PC-9 (cell line): Measurements from ENCODE around the gene RPL37. TPM values are rescaled to one million over a fixed set of nuclear protein-coding genes. Genes with fewer than 3 reads are reported as not detected.
A peak's percentile ranks its signal among the peaks of the same experiment; 100 is the strongest.

ENCODE experiments used
- BruUV-seq: library from RNA; stranded (reverse); fragments of 400-500 nt; replicated peaks from 2 replicates; lab custom pipeline; 2021; lab: Mats Ljungman, UMichigan
- CTCF ChIA-PET: fragments of 300-600 bp; sonication (Branson Sonifier 250); formaldehyde crosslinking; loops from one replicate; lab custom pipeline; 2022; ENCODE audit warnings: antibody characterized with exemption; lab: Charles Lee
- POLR2A ChIA-PET: fragments of 300-600 bp; sonication (Branson Sonifier 250); formaldehyde crosslinking; loops from one replicate; lab custom pipeline; 2022; ENCODE audit warnings: antibody characterized with exemption; ENCODE audit not compliant: unreplicated experiment; lab: Charles Lee
- DNase-seq, 2 experiments: peaks; one replicate each; pipeline versions ENCODE4 v3.0.0 to v3.0.0-alpha.2; 2015 to 2022; ENCODE audit warnings: mixed read lengths in 1 of 2
- H2AFZ ChIP-seq: fragments of 200-600 bp; sonication (generic); 2 replicates; pipeline ENCODE4 v1.8.1; 2017; ENCODE audit warnings: antibody characterized with exemption
- H3F3A ChIP-seq: fragments of 200-600 bp; sonication (generic); 2 replicates; pipeline ENCODE4 v1.8.1; 2017; ENCODE audit warnings: antibody characterized with exemption, mild to moderate bottlenecking, low read depth; ENCODE audit not compliant: insufficient read depth
- H3K27ac ChIP-seq: fragments of 200-600 bp; sonication (generic); 2 replicates; pipeline ENCODE4 v1.6.1; 2016; ENCODE audit warnings: mixed run types
- H3K27me3 ChIP-seq: fragments of 200-600 bp; sonication (generic); 2 replicates; pipeline ENCODE4 v1.6.1; 2016; ENCODE audit warnings: low read depth, mixed run types; ENCODE audit not compliant: insufficient read depth
- H3K36me3 ChIP-seq: fragments of 200-600 bp; sonication (generic); 2 replicates; pipeline ENCODE4 v1.6.1; 2016; ENCODE audit warnings: low read depth, mixed run types
- H3K4me1 ChIP-seq: fragments of 200-600 bp; sonication (generic); replicated peaks from 2 replicates; pipeline ENCODE4 v1.6.1; 2016; ENCODE audit warnings: mixed run types; ENCODE audit not compliant: insufficient read depth
- H3K4me2 ChIP-seq: fragments of 200-600 bp; sonication (generic); 2 replicates; pipeline ENCODE4 v1.6.1; 2017; ENCODE audit warnings: mixed run types
- H3K4me3 ChIP-seq: fragments of 200-600 bp; sonication (generic); 2 replicates; pipeline ENCODE4 v1.6.1; 2016; ENCODE audit warnings: mixed run types
- H3K79me2 ChIP-seq: fragments of 200-600 bp; sonication (generic); 2 replicates; pipeline ENCODE4 v1.6.1; 2017; ENCODE audit warnings: low read depth, mixed run types
- H3K9me2 ChIP-seq: fragments of 200-600 bp; sonication (generic); 2 replicates; pipeline ENCODE4 v1.8.1; 2017; ENCODE audit warnings: mild to moderate bottlenecking; ENCODE audit not compliant: insufficient read depth
- H3K9me3 ChIP-seq: fragments of 200-600 bp; sonication (generic); 2 replicates; pipeline ENCODE4 v1.8.1; 2016; ENCODE audit warnings: low read depth; ENCODE audit not compliant: insufficient read depth
- H4K20me1 ChIP-seq: fragments of 200-600 bp; sonication (generic); 2 replicates; pipeline ENCODE4 v1.8.1; 2017; ENCODE audit not compliant: insufficient read depth
- CTCF ChIP-seq: fragments of 200-600 bp; sonication (generic); conservative IDR thresholded peaks from 2 replicates; pipeline ENCODE4 v1.6.1; 2017; ENCODE audit warnings: mixed run types, antibody characterized with exemption, mild to moderate bottlenecking, moderate library complexity
- EZH2 ChIP-seq: fragments of 200-600 bp; sonication (generic); IDR thresholded peaks from 2 replicates; pipeline ENCODE4 v1.8.0; 2017; ENCODE audit warnings: antibody characterized with exemption, low read depth
- intact Hi-C: fragments of 100-400 bp; cut with micrococcal nuclease; formaldehyde crosslinking; loops from one replicate; pipeline ENCODE4 v1.10.0; 2022; ENCODE audit not compliant: unreplicated experiment
- total RNA-seq: library from RNA; stranded (reverse); gene quantifications from 2 replicates; pipeline ENCODE4 v1.2.3, GENCODE V29; 2021

The RPL37 gene
- total RNA-seq, 1 experiment from 2014 or later: 3,889 TPM

GRCh38 chr5:40838086-40838485 is 3.1 kb upstream of the RPL37 start:
- no peaks in the 10 kb centered on the region for H3K27me3 ChIP-seq
- no peak for DNase-seq
- peaks cover 26% of the 10 kb centered on the region for H3K79me2 ChIP-seq
- peaks cover 55% of the 10 kb centered on the region for H3F3A ChIP-seq
- POLR2A ChIA-PET: no interaction called here
- H3K9me3 ChIP-seq: no peaks in the 10 kb centered on the region
- H3K36me3 ChIP-seq: peaks cover 16% of the 10 kb centered on the region
- H2AFZ ChIP-seq: no peak overlapping the region
- CTCF ChIA-PET: no interaction called here
- TF ChIP-seq EZH2 (no peak), CTCF (no peak)
- H3K4me1 ChIP-seq: peaks cover 45% of the 10 kb centered on the region
- H3K27ac ChIP-seq: no peak overlapping the region
- H4K20me1 ChIP-seq: peaks cover 10% of the 10 kb centered on the region
- no TSS peak for BruUV-seq
- no peaks in the 10 kb centered on the region for H3K9me2 ChIP-seq
- no peak overlapping the region for H3K4me2 ChIP-seq
- intact Hi-C loops: loop anchor here (5.0 kb wide), 1 partner anchor 1064 kb away; the partner anchor contains the start of gene RIMOC1
- H3K4me3 ChIP-seq: no peak overlapping the region

DNA sequence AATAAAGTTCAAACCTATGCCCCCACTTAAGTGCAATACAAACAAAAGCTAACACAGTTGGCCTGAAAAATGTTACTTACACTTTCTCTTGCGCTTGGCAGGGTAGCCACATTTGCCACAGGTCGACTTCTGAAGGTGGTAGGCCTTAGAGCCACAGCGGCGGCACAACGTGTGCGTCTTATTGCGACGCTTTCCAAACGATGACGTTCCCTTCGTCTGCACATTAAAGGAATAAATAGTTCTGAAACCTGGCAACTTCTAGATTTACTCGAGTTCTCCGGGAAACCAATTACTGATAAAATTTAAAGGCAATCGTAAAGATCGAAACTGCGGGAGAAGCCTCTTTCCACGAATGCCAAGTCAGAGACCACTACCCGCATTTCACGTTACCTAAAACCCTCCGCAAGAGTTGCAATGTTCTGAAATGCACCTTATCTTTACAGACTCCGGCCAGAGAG is 602 bp downstream of the RPL37 start:
- Histone ChIP-seq H3K9me2 (no peaks in the 10 kb centered on the region), H3K79me2 (peaks cover 60% of the 10 kb centered on the region), H3K27me3 (no peaks in the 10 kb centered on the region), H3K36me3 (peaks cover 51% of the 10 kb centered on the region), H3K27ac (peak overlapping the region; percentile 96), H3F3A (peaks cover 70% of the 10 kb centered on the region), H4K20me1 (peaks cover 46% of the 10 kb centered on the region), H3K4me2 (peak overlapping the region; percentile 99), H3K9me3 (no peaks in the 10 kb centered on the region), H3K4me1 (peaks cover 40% of the 10 kb centered on the region), H3K4me3 (peak overlapping the region; percentile 86), H2AFZ (no peak overlapping the region; the same call in 1 of the 2 replicates)
- ChIA-PET POLR2A (interaction anchor here (0.5 to 1.0 kb wide), 5 partner anchors 15 to 1734 kb away, joined by 5 to 7 read pairs (median 6); no protein-coding TSS in a partner anchor), CTCF (interaction anchor here (1.2 kb wide), 1 partner anchor 36 kb away, joined by 20 read pairs; the partner anchor contains the start of gene PRKAA1)
- DNase-seq: no peak
- intact Hi-C loops: no loop called here
- TF ChIP-seq CTCF: no peak
- TF ChIP-seq EZH2: no peak
- TSS peak; percentile 47 for BruUV-seq

GRCh38 chr5:40833712-40834229 is 1.3 kb downstream of the RPL37 start:
- ChIA-PET CTCF (interaction anchor here (0.5 kb wide), 1 partner anchor 35 kb away, joined by 4 read pairs; no protein-coding TSS in a partner anchor), POLR2A (interaction anchor here (0.5 kb wide), 1 partner anchor 14 kb away, joined by 5 read pairs; no protein-coding TSS in a partner anchor)
- Histone ChIP-seq H4K20me1 (peaks cover 52% of the 10 kb centered on the region), H3K9me3 (no peaks in the 10 kb centered on the region), H3K4me2 (peak overlapping the region; percentile 99), H3K4me1 (peaks cover 40% of the 10 kb centered on the region), H3F3A (peaks cover 76% of the 10 kb centered on the region), H3K79me2 (peaks cover 66% of the 10 kb centered on the region), H3K4me3 (peak overlapping the region; percentile 86), H3K27me3 (no peaks in the 10 kb centered on the region), H2AFZ (no peak overlapping the region), H3K27ac (peak overlapping the region; percentile 96), H3K9me2 (no peaks in the 10 kb centered on the region), H3K36me3 (peaks cover 57% of the 10 kb centered on the region)
- TF ChIP-seq EZH2 (no peak), CTCF (no peak)
- no peak for DNase-seq
- BruUV-seq: no TSS peak
- intact Hi-C loops: no loop called here
